BJ (cell line): ENCODE results near the gene HSDL2. TPM values are rescaled to one million over a fixed set of nuclear protein-coding genes. Genes with fewer than 3 reads are reported as not detected.
"Not testable (repeated sequence)": the region's sequence is repeated elsewhere in the genome, so short reads cannot be mapped to it uniquely, and the experiment has no call there.

ENCODE experiments used
- CTCF ChIA-PET: fragments of 350-600 bp; formaldehyde crosslinking; extraction: SDS; loops from one replicate; lab custom pipeline; 2021; ENCODE audit warnings: antibody characterized with exemption, inconsistent platforms; lab: Yijun Ruan, JAX
- POLR2A ChIA-PET: fragments of 300-600 bp; sonication (Branson Sonifier 250); formaldehyde crosslinking; extraction: SDS; loops from one replicate; lab custom pipeline; 2021; ENCODE audit warnings: antibody characterized with exemption; lab: Charles Lee
- DNase-seq: peaks from one replicate; pipeline ENCODE4 v3.0.0-alpha.2; 2011; ENCODE audit warnings: low read depth
- H3K27me3 ChIP-seq: 2 replicates; pipeline ENCODE4 v1.6.0; 2011; ENCODE audit warnings: low read length; ENCODE audit not compliant: control insufficient read depth, insufficient read depth
- H3K36me3 ChIP-seq: 2 replicates; pipeline ENCODE4 v1.5.1; 2011; ENCODE audit warnings: low read length; ENCODE audit not compliant: control insufficient read depth, insufficient read depth
- H3K4me3 ChIP-seq: 2 replicates; pipeline ENCODE4 v1.5.1; 2011; ENCODE audit warnings: low read depth, mild to moderate bottlenecking, control low read depth, low read length
- CTCF ChIP-seq: IDR thresholded peaks from 2 replicates; pipeline ENCODE4 v1.5.1; 2011; ENCODE audit warnings: low read depth, mild to moderate bottlenecking, control low read depth, inconsistent platforms, low read length, moderate library complexity; ENCODE audit not compliant: insufficient read depth
- polyA plus RNA-seq: library from polyadenylated mRNA; depleted of rRNA; stranded (reverse); fragments of >200 nt; gene quantifications from 2 replicates; pipeline ENCODE4 v1.2.3, GENCODE V29; 2011

HSDL2 gene
- polyA plus RNA-seq, 1 experiment: 15.2 TPM

GRCh38 chr9:112354081-112354743 is 25.7 kb upstream of the HSDL2 start:
- H3K27me3 ChIP-seq: no peaks in the 10 kb centered on the region
- TF ChIP-seq CTCF: no peak
- POLR2A ChIA-PET: no interaction called here
- H3K36me3 ChIP-seq: no peaks in the 10 kb centered on the region
- no peak overlapping the region for H3K4me3 ChIP-seq
- DNase-seq: no peak
- CTCF ChIA-PET: interaction anchor here (0.6 to 0.7 kb wide), 2 partner anchors 256 to 654 kb away, joined by 4 read pairs; no protein-coding TSS in a partner anchor

GRCh38 chr9:112355427-112355897 is 24.4 kb upstream of the HSDL2 start:
- ChIA-PET CTCF (no interaction called here), POLR2A (no interaction called here)
- no peak for TF ChIP-seq CTCF
- Histone ChIP-seq H3K27me3 (no peaks in the 10 kb centered on the region), H3K36me3 (no peaks in the 10 kb centered on the region), H3K4me3 (no peak overlapping the region)
- no peak for DNase-seq

- ChIA-PET POLR2A (no interaction called here), CTCF (interaction anchor here (0.6 to 5.5 kb wide), 13 partner anchors 10 to 600 kb away, joined by 3 to 68 read pairs (median 9); partner anchors contain the start of gene HSDL2)
- Histone ChIP-seq H3K36me3 (no peaks in the 10 kb centered on the region), H3K27me3 (no peaks in the 10 kb centered on the region), H3K4me3 (no peak overlapping the region)
- peak; percentile 69 for DNase-seq
- TF ChIP-seq CTCF: no peak
Observed at GRCh38 chr9:112360047-112360804, 19.7 kb upstream of the HSDL2 start.

- 0 out of 2 replicates have a peak, but pooled peaks have one; percentile 24 for TF ChIP-seq CTCF
- no peak overlapping the region for H3K4me3 ChIP-seq
- no peak for DNase-seq
- ChIA-PET POLR2A (no interaction called here), CTCF (interaction anchor here (0.6 to 5.5 kb wide), 19 partner anchors 9 to 601 kb away, joined by 3 to 68 read pairs (median 6); partner anchors contain the start of gene HSDL2)
- no peaks in the 10 kb centered on the region for H3K36me3 ChIP-seq
- no peaks in the 10 kb centered on the region for H3K27me3 ChIP-seq
Observed at GRCh38 chr9:112361601-112362000, 18.3 kb upstream of the HSDL2 start.

GRCh38 chr9:112364761-112365160 is 15.1 kb upstream of the HSDL2 start:
- no peak overlapping the region for H3K4me3 ChIP-seq
- no peak for TF ChIP-seq CTCF
- ChIA-PET POLR2A (no interaction called here), CTCF (interaction anchor here (3.7 kb wide), 1 partner anchor 267 kb away, joined by 27 read pairs; no protein-coding TSS in a partner anchor)
- H3K27me3 ChIP-seq: no peaks in the 10 kb centered on the region
- no peaks in the 10 kb centered on the region for H3K36me3 ChIP-seq
- no peak for DNase-seq

- DNase-seq, H3K27me3 ChIP-seq, H3K36me3 ChIP-seq, H3K4me3 ChIP-seq, POLR2A ChIA-PET: not testable (repeated sequence)
- CTCF ChIA-PET: interaction anchor here (3.7 kb wide), 1 partner anchor 268 kb away, joined by 27 read pairs; no protein-coding TSS in a partner anchor
Observed at GRCh38 chr9:112365257-112365656, 14.7 kb upstream of the HSDL2 start.
